Neural cell (in vitro differentiated cells): ENCODE measurements around the gene AGFG2. TPM values are rescaled to one million over a fixed set of nuclear protein-coding genes. Genes with fewer than 3 reads are reported as not detected.

Source experiments
- H2AFZ ChIP-seq: fragments of 200-600, 300-800 bp; sonication (generic), shearing (Covaris generic); 2 replicates; pipeline ENCODE4 v1.6.0; 2014; ENCODE audit warnings: low read depth, mild to moderate bottlenecking, antibody characterized with exemption, low read length, moderate library complexity
- H3F3A ChIP-seq: fragments of 200-600 bp; shearing (Covaris generic); 2 replicates; pipeline ENCODE4 v1.6.1; 2016; ENCODE audit warnings: mild to moderate bottlenecking, moderate library complexity, mixed read lengths, antibody characterized with exemption, low read length; ENCODE audit not compliant: insufficient read depth, poor library complexity, severe bottlenecking
- H3K27ac ChIP-seq: fragments of 200-600, 300-800 bp; sonication (generic), shearing (Covaris generic); 2 replicates; pipeline ENCODE4 v1.5.1; 2014; ENCODE audit warnings: mild to moderate bottlenecking, low read length, moderate library complexity
- H3K27me3 ChIP-seq: fragments of 300-800, 200-600 bp; sonication (generic), shearing (Covaris generic); 2 replicates; pipeline ENCODE4 v1.6.0; 2014; ENCODE audit warnings: mild to moderate bottlenecking, low read depth, low read length, moderate library complexity; ENCODE audit not compliant: insufficient read depth
- H3K36me3 ChIP-seq: fragments of 300-800, 200-600 bp; sonication (generic), shearing (Covaris generic); 2 replicates; pipeline ENCODE4 v1.5.1; 2014; ENCODE audit warnings: mild to moderate bottlenecking, antibody characterized with exemption, low read length, moderate library complexity; ENCODE audit not compliant: insufficient read depth
- H3K4me2 ChIP-seq: fragments of 300-800, 200-600 bp; sonication (generic), shearing (Covaris generic); 2 replicates; pipeline ENCODE4 v1.6.0; 2014; ENCODE audit warnings: mild to moderate bottlenecking, low read length
- H3K4me3 ChIP-seq: fragments of 300-800, 200-600 bp; sonication (generic), shearing (Covaris generic); 2 replicates; pipeline ENCODE4 v1.5.1; 2014; ENCODE audit warnings: mild to moderate bottlenecking, low read length, moderate library complexity
- H3K79me2 ChIP-seq: fragments of 200-600 bp; shearing (Covaris generic); replicated peaks from 2 replicates; pipeline ENCODE4 v1.6.0; 2014; ENCODE audit warnings: mild to moderate bottlenecking, low read length, moderate library complexity; ENCODE audit not compliant: insufficient read depth
- H3K9ac ChIP-seq: fragments of 300-800, 200-600 bp; sonication (generic), shearing (Covaris generic); 2 replicates; pipeline ENCODE4 v1.6.1; 2016; ENCODE audit warnings: mild to moderate bottlenecking, low read length, mixed read lengths
- H3K9me2 ChIP-seq: fragments of 200-600 bp; shearing (Covaris generic); 2 replicates; pipeline ENCODE4 v1.6.1; 2016; ENCODE audit warnings: mild to moderate bottlenecking, low read length, mixed read lengths; ENCODE audit not compliant: insufficient read depth
- H3K9me3 ChIP-seq: fragments of 200-600, 300-800 bp; sonication (generic), shearing (Covaris generic); 2 replicates; pipeline ENCODE4 v1.6.1; 2016; ENCODE audit warnings: mild to moderate bottlenecking, mixed run types, low read length, moderate library complexity, mixed read lengths
- H4K20me1 ChIP-seq: fragments of 200-600 bp; shearing (Covaris generic); 2 replicates; pipeline ENCODE4 v1.6.1; 2016; ENCODE audit warnings: mild to moderate bottlenecking, mixed run types; ENCODE audit not compliant: insufficient read depth
- EP300 ChIP-seq: fragments of 450-650 bp; conservative IDR thresholded peaks from 2 replicates; pipeline ENCODE4 v1.6.1; 2014; ENCODE audit warnings: antibody characterized with exemption, mild to moderate bottlenecking, moderate library complexity; ENCODE audit not compliant: poor library complexity, severe bottlenecking
- EZH2 ChIP-seq: fragments of 200-600, 300-800 bp; shearing (Covaris generic), sonication (generic); IDR thresholded peaks from 2 replicates; pipeline ENCODE4 v1.6.1; 2014; ENCODE audit warnings: antibody characterized with exemption, low read length, borderline replicate concordance, mild to moderate bottlenecking; ENCODE audit not compliant: insufficient read depth, poor library complexity, severe bottlenecking
- MXI1 ChIP-seq: fragments of 450-650 bp; conservative IDR thresholded peaks from 2 replicates; pipeline ENCODE4 v1.6.1; 2014; ENCODE audit warnings: antibody characterized with exemption, mild to moderate bottlenecking; ENCODE audit not compliant: poor library complexity, severe bottlenecking
- POLR2AphosphoS5 ChIP-seq: IDR thresholded peaks from 2 replicates; pipeline ENCODE4 v1.6.1; 2012
- RAD21 ChIP-seq: fragments of 450-650 bp; conservative IDR thresholded peaks from 2 replicates; pipeline ENCODE4 v1.6.1; 2014; ENCODE audit warnings: antibody characterized with exemption, mild to moderate bottlenecking, moderate library complexity
- SMC3 ChIP-seq: fragments of 450-650 bp; conservative IDR thresholded peaks from 2 replicates; pipeline ENCODE4 v1.6.1; 2014; ENCODE audit warnings: antibody characterized with exemption, mild to moderate bottlenecking, moderate library complexity; ENCODE audit not compliant: poor library complexity
- TAF1 ChIP-seq: IDR thresholded peaks from 2 replicates; pipeline ENCODE4 v1.6.1; 2012; ENCODE audit warnings: low read depth
- polyA minus RNA-seq: library from RNA; depleted of rRNA, polyadenylated mRNA; stranded (reverse); fragments of >200 nt; gene quantifications from 2 replicates; pipeline ENCODE4 v1.2.3, GENCODE V29; 2014
- polyA plus RNA-seq: library from polyadenylated mRNA; depleted of rRNA; stranded (reverse); fragments of >200 nt; gene quantifications from 2 replicates; pipeline ENCODE4 v1.2.3, GENCODE V29; 2014
- TF ChIP-seq, protein P1 (sequence below): fragments of 450-650 bp; IDR thresholded peaks from 2 replicates; pipeline ENCODE4 v1.5.1; 2014; ENCODE audit warnings: antibody characterized with exemption, mild to moderate bottlenecking, moderate library complexity; ENCODE audit not compliant: poor library complexity, severe bottlenecking
- TF ChIP-seq, protein P2 (sequence below): IDR thresholded peaks from 2 replicates; pipeline ENCODE4 v1.6.1; 2012; ENCODE audit warnings: borderline replicate concordance

AGFG2 gene, protein sequence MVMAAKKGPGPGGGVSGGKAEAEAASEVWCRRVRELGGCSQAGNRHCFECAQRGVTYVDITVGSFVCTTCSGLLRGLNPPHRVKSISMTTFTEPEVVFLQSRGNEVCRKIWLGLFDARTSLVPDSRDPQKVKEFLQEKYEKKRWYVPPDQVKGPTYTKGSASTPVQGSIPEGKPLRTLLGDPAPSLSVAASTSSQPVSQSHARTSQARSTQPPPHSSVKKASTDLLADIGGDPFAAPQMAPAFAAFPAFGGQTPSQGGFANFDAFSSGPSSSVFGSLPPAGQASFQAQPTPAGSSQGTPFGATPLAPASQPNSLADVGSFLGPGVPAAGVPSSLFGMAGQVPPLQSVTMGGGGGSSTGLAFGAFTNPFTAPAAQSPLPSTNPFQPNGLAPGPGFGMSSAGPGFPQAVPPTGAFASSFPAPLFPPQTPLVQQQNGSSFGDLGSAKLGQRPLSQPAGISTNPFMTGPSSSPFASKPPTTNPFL
- 3.4 and 7.5 TPM in 2 replicates for polyA plus RNA-seq
- 5.0 and 11.4 TPM in 2 replicates for polyA minus RNA-seq

DNA sequence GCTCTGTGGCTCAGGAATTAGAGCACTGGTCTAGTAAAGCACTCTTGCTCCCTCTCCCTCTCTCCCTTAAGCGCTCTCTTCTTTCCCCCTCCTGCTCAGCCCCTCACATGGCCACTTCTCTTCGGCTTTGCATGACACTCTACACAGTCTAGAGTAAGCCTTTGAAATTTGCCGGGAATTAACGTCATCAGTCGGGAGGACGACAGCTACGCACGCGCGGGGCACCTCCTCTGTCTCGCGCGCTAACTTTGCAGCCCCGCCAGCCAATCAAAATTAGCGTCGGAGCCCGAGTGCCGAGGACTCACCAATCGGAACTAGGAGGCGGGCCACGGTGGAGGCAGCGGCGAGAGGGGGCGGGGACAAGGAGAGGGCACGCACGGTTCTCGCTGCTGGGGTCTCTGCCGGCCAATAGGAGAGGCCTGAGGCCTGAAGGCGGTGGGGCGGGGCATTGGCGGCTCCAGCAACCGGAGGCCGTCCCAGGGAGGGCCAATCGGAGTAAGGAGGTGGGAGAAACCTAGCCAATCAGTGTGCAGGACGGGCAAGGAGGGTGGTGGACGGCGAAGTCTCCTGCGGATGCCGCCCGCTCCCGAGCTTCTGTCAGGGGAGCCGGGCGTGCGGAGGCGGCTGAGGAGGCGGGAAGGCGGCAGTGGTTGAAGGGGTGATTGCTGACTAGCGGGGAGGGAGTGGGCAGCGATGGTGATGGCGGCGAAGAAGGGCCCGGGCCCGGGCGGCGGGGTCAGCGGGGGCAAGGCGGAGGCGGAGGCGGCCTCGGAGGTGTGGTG, at the start of gene AGFG2:
AGFG2 (plus strand) TSS at position 550 of the 782 bp plus-strand sequence; CDS start at position 694, 144 bp downstream.
- Histone ChIP-seq H3K4me3 (peak within 1 kb of the TSS; percentile 80), H2AFZ (peak within 1 kb of the TSS; percentile 46), H3K27ac (peak within 1 kb of the TSS; percentile 39), H3K9me2 (no peaks in the 10 kb centered on the region), H3K9me3 (no peaks in the 10 kb centered on the region), H3F3A (no peaks in the 10 kb centered on the region), H3K4me2 (peak within 1 kb of the TSS; percentile 31), H3K79me2 (peaks cover 7% of the 10 kb centered on the region), H4K20me1 (no peaks in the 10 kb centered on the region), H3K9ac (peak within 1 kb of the TSS; percentile 67), H3K27me3 (no peaks in the 10 kb centered on the region), H3K36me3 (no peaks in the 10 kb centered on the region)
- TF ChIP-seq SMC3 (peak; percentile 56), RAD21 (peak; percentile 34), EZH2 (no peak), TAF1 (peak; percentile 81), POLR2AphosphoS5 (peak; percentile 78), EP300 (no peak), MXI1 (peak; percentile 100)
- TF ChIP-seq, protein P1, sequence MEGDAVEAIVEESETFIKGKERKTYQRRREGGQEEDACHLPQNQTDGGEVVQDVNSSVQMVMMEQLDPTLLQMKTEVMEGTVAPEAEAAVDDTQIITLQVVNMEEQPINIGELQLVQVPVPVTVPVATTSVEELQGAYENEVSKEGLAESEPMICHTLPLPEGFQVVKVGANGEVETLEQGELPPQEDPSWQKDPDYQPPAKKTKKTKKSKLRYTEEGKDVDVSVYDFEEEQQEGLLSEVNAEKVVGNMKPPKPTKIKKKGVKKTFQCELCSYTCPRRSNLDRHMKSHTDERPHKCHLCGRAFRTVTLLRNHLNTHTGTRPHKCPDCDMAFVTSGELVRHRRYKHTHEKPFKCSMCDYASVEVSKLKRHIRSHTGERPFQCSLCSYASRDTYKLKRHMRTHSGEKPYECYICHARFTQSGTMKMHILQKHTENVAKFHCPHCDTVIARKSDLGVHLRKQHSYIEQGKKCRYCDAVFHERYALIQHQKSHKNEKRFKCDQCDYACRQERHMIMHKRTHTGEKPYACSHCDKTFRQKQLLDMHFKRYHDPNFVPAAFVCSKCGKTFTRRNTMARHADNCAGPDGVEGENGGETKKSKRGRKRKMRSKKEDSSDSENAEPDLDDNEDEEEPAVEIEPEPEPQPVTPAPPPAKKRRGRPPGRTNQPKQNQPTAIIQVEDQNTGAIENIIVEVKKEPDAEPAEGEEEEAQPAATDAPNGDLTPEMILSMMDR = no peak

DNA sequence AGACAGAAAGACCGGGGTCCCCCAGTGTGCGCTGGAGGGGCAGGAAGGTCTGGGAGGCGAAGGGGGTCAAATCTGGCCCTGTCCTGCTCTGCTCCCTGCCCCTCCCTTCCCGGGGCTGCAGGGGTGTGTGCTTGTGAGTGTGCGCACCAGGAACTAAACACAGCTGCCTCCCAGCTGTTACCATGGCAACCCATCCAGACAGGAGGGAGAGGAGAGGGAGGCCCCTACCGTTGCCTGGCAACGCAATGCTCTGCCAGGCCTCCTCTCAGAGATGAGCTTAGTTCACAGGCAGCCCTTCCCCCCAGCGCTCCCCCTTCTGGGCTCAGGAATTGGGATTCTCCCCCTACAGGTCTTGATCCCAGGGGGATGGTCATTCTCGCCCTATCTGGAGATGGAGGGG, 49.2 kb upstream of the AGFG2 start:
- Histone ChIP-seq H3K9ac (peak overlapping the region; percentile 77), H3F3A (no peaks in the 10 kb centered on the region), H3K27me3 (no peaks in the 10 kb centered on the region), H4K20me1 (no peaks in the 10 kb centered on the region), H3K9me2 (no peaks in the 10 kb centered on the region), H3K9me3 (no peaks in the 10 kb centered on the region), H3K4me3 (peak overlapping the region; percentile 65), H3K27ac (peak overlapping the region; percentile 97), H3K4me2 (peak overlapping the region; percentile 99), H3K36me3 (no peaks in the 10 kb centered on the region), H2AFZ (peak overlapping the region; percentile 49), H3K79me2 (peaks cover 42% of the 10 kb centered on the region)
- TF ChIP-seq EZH2 (no peak), MXI1 (peak; percentile 80), TAF1 (no peak), POLR2AphosphoS5 (peak; percentile 50), EP300 (peak; percentile 77), RAD21 (peak; percentile 38), SMC3 (peak; percentile 40)
- TF ChIP-seq, protein P1 = peak; percentile 34
- TF ChIP-seq, protein P2, sequence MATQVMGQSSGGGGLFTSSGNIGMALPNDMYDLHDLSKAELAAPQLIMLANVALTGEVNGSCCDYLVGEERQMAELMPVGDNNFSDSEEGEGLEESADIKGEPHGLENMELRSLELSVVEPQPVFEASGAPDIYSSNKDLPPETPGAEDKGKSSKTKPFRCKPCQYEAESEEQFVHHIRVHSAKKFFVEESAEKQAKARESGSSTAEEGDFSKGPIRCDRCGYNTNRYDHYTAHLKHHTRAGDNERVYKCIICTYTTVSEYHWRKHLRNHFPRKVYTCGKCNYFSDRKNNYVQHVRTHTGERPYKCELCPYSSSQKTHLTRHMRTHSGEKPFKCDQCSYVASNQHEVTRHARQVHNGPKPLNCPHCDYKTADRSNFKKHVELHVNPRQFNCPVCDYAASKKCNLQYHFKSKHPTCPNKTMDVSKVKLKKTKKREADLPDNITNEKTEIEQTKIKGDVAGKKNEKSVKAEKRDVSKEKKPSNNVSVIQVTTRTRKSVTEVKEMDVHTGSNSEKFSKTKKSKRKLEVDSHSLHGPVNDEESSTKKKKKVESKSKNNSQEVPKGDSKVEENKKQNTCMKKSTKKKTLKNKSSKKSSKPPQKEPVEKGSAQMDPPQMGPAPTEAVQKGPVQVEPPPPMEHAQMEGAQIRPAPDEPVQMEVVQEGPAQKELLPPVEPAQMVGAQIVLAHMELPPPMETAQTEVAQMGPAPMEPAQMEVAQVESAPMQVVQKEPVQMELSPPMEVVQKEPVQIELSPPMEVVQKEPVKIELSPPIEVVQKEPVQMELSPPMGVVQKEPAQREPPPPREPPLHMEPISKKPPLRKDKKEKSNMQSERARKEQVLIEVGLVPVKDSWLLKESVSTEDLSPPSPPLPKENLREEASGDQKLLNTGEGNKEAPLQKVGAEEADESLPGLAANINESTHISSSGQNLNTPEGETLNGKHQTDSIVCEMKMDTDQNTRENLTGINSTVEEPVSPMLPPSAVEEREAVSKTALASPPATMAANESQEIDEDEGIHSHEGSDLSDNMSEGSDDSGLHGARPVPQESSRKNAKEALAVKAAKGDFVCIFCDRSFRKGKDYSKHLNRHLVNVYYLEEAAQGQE = peak; percentile 57
